NCI-H748 (cell line): Measurements from ENCODE around the gene WDR7.

Experiments used
- DNase-seq: peaks from one replicate; lab custom pipeline; 2025; ENCODE audit not compliant: unreplicated experiment; lab: John Stamatoyannopoulos, UW

WDR7 gene

DNA sequence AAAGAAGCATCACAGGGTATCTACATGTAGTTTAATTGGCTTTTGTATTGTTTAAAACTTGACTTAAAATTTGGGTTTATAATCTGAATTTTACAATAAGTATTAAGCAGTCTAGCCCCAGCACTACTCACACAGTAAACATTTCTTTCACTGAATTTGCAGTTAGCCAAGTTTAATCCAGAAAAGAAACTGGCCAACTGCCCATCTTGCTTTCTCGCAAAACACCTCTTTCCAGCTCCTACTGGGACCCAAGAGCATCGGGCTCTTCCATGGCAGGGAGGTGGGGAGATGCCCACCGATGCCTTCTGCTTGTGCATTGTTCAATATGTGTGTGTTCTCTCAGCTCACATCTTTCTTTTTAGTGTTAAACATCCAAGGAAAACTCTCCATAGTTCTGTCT is 283.0 kb downstream of the WDR7 start:
- no peak for DNase-seq

DNA sequence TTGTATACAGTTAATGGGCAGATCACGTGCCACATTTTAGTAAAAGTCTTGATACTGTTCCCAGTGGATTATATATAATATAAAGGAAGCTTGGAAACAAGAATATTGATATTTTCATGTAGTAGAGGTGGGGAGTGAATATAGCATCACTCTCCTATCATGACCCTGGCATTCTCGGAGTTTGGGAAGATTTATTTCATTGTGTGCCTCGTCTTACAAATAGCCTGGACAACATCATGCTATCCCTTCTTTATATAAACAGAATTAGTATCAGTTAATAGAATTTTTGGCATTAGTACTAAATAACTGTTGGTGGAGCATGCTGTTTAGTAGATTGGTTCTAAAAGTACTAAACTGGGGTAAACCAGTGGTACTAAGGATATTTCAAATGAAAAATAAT is 283.7 kb downstream of the WDR7 start:
- DNase-seq: no peak

DNA sequence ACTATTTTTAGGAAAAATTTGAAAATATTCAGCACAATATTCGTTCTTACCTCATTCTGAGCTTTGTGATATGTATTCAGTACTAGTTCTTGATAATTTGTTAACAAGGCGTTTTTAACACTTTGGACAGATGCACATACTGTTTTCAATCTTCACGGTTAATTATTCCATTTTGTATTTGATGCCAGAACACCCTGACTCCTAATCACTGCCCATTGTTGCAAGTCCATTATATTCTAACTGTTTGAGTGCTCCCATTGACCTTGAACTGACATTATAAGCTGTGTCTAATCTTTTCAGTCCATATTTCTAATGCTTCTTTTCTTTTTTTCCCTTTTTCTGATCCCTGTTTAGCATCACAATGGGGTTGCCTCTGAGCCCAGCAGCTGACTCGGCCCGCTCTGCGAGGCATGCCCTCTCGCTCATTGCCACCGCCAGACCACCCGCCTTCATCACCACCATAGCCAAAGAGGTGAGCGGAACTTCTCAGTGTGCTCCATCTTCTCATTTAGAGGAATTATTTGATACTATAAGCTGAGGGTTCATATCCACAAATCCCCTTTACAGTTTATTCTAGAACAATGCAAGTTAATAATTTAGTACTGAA is 284.4 kb downstream of the WDR7 start:
- peak; percentile 30 for DNase-seq

DNA sequence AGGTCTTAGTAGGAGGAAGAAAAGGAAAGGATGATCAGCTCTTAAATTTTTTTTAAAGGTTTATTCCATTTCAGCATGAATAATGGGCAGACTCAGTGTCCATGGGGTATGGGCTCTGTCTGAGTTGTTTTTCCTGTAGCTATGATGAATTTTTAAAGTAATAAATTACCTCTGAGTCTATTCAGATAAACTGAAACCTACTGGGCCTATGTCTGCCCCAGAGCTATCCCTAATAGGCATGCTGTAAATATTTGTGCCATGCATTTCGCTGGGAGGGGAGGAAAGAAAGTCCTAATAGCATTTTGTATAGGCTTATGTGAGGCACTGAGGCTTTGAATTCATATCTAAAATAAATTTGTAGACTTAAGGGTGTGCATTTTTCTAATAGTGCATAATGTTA is 285.3 kb downstream of the WDR7 start:
- no peak for DNase-seq

DNA sequence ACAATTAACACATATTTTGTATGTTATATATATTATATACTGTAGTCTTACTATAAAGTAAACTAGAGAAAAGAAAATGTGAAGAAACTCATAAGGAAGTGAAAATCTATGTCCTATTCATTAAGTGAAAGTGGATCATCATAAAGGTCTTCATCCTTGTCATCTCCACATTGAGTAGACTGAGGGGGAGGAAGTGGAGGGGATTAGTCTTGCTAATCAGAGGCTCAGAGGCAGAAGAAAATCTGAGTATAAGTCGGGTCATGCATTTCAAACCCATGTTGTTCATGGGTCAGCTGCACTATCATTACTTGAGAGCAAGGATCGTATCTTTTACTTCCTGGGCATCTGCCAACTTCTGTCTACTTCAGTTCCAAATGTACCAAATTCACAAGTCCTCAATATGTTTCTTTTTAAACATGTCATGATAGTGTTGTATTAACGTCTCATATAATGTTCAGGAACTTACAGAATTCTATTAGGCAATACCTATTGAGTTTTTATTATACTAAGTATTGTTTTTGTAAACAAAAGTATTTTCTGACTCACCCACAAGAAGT is 286.8 kb downstream of the WDR7 start:
- DNase-seq: no peak

DNA sequence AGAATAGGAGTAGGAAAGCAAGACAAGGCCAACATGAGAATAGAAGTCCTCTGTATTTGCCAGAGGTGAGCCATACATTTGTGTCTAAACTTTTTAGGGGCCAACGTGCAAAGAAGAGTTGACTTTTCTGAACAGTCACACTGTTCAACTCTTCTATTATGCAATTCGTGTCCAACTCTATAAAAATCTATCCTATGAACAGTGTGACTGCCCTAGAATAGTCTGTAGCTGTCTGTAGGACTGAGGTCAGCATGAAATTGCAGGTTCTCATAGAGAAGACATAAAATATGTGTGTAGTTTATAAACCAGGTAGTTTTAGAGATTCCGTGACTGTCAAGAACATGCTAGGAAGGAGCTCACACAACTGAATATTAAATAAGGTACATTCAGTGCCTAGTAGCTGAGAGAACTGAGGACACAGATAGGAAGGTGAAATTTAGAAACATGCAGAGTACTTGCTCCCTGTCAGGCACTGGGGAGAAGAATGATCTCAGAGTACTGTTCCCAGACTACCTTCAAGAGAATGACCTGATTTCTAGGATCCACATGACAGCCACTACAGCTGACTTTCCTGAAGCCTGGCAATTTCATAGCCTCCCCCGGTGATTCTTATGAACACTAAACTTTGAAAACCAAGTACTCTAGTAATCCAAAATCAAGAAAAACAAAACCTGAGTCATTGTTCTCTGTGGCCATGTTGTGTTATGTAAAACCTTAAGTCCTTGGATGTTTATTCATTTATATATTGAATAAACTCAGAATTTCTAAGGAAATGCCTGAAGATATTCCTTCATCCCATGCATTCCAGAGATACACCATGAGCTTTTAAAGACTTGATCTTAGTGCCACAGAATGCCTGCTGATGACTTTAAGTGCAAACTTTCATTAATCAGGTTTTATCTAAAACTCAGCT is 294.3 kb downstream of the WDR7 start:
- DNase-seq: no peak

DNA sequence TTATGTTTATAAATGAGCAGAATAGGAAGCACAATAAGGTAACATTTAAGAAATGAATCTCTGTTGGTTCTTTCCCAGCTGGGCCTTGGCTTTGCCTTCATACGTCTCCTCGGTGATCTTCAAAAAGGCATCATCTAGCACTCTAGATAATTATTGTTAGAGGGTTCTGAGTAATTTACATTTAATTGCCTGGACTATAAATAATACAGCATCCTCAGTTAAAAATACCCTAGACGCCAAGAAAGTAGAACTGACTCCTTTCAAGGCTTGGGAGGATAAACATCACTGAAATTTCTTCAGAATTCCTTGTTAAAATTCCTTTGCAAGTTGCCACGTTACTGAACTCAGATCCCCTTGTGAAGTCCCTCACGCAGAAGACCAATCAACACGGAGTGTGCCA is 296.1 kb downstream of the WDR7 start:
- DNase-seq: no peak

DNA sequence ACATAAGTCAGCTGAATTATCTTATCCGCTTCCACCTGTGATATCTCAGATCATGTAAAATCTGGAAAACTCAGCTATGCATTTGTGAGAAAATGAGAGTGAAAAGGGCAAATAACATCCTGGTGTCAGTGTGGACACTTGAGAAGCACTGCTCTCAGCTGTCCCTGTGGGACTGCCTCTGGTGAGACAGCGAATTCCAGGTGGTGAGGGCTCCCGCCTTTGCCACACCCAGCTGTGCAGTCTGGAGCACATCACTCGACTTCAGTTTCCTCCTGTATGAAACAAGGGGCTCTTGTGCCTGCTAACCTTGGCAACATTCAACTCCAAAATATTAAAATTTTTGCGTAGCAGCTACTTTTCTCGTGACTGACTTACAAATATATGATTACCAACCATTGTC is 300.9 kb downstream of the WDR7 start:
- DNase-seq: peak; percentile 69

DNA sequence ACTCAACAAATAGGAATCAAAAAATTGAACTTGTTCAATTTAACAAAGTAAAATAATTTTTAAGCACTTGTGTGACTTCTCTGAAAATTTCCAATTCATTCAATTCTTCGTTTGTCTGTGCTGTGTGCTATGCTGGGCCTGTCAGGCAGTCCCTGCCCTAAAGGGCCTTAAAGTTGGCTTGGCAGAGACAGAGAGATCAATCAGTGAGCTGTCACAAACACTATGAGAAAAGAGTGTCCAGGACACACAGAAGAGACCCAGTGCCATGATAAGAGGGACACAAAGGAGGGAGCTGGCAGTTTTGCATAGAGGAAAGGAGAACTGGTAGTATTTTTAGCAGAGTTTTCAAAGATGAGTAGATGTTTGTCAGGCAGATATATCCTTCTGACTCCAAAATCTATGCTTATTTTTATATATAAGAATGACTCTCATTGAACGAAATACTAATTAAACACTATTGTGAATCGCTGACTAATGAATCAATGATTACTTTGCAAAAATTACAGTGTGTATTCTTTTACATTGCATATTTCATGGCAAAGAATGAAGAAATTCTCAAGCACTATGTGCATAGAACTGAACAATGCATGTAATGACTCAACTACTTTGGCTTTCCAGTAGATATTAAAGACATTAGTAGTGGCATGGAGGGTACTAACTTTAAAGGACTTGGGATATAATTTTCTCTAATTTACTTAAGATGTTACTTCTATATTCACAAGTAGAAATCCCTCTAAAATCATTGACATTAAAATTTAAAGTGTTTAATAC is 302.5 kb downstream of the WDR7 start:
- no peak for DNase-seq

DNA sequence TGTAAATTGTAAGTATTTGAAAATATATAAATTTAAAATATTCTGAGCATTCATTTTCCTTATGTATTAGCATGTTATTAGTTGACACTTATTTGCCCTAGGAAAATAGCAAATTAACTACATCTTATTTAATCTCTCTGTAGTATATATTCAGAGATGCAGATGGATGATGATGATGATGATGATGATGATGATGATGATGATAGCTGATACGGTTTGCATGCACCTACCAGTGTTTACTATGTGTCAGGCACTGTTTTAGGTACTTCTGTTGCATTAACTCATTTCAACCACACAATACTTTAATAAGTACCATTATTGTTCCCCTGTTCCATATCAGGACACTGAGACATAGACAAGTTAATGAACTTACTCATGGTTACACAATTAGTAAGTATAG is 304.3 kb downstream of the WDR7 start:
- DNase-seq: no peak

DNA sequence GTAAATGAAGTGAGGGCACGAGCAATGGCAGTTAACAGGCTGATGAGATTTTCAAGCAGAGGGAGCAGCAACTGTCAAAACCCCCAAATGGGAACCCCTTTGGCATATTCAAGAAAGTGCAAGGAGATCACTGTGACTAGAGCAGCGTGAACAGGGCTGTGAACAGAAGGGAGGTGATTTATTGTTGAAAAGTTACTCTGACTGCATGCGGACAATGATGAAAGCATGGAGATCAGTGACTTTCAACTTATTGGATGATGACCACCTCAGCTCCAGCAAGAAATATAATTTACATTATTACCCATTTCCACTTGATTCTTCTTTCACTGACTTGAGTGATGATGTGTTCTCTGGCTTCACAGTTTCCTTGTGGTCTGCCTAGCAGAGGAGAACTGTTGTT is 308.0 kb downstream of the WDR7 start:
- no peak for DNase-seq

DNA sequence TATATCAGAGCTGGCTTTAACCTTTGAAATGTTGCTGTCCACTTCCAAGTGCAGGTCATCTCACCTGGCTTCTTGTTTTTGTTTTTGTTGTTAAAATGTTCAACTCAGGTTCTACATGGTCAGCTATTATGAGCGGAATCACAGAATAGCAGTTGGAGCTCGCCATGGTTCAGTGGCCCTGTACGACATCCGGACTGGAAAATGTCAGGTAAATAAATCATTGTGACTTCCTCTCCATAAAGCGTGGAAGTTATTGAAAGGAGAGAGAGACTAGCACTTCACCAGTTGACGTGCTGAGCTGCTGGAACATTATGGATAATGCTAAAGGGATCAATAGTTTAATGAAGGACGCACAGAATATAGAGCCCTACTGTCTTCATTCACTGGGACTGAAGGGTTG is 311.2 kb downstream of the WDR7 start:
- peak; percentile 80 for DNase-seq

DNA sequence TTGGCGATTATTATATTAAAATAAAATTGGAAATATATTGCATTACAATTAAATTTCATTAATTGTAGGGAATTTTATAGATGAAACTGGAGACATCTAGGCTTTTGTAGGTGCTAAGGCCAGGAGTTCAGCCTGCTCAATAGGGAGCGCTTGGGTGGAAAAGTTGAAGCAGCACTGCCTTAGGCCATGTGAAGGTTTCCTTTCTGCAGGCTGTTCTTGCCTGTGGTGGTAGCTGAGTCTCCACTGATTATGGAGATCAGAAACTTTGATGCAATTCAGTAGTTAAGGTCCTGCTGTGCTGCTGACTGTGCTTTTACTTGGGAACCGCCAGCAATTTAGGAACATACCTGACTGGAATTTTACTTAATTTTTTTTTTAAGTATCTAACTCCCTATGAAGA is 315.9 kb downstream of the WDR7 start:
- no peak for DNase-seq

DNA sequence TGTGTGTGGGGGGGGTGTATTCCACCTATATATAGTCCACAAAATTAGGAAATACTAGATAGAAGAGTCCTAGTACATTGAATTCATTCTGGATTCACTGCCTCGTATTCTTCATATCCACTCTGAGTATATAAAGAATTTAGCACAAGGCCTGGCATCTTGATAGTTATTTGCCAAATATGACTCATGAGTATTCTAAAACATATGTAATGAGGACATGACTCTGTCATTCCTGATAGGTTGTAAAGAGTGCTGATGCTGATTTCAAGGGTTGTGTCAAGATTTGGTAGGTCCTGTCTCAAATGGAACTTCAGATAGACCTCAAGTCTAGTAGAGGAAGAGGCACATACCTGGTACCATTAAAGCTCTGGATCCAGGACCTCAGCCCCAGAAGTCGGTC is 322.3 kb downstream of the WDR7 start:
- DNase-seq: no peak

DNA sequence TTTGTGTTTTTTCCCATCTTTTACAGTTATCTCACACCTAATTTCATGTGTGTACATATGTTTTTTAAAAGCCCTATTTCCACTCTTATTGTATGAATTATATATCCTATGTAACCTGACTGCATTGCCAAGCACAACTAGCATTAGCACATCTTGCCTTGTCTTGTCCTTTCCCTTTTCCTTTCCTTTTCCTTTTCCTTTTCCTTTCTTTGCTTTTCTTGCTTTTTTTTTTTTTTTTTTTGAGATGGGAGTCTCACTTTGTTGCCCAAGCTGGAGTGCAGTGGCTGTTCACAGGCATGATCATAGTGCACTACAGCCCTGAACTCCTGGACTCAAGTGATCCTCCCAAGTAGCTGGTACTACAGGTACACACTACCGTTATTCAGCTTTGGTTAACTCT is 323.0 kb downstream of the WDR7 start:
- DNase-seq: no peak

DNA sequence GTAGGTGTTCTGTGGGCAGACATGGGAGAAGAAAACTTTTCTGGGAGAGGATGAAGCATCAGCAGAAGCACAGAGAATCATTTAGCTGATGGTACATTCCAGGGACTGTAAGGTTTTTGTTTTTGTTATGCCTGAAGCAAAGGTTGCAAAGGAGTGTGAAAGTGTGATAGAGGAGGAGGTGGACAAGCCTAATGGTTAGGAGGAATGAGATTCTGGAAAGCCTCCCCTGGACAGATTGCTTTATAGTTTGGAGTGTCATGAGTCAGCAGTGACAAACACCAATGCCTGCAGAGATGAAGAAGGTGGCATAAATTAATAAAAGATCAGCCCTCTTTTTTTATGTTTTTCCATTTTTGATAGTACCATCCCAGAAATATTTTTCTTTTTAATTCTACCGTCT is 324.1 kb downstream of the WDR7 start:
- DNase-seq: no peak

DNA sequence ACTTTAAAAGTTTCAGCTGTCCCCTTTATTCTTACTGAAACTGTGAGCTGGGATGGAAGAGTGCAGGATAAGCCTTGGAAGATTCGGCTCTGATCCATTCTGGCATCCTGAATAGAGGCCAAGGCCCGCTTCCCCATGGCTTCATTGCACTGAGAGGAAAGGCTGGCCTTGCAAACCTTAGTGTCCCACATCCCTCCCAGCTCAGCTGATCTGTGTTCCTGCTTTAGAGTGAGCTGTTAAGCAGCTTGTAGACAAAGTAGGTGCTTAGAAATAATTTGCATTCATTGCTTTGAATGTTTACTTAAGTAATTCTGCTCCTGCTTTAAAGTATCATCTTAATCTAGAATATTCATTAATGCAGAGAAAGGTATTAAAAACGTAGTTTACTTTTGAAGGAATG is 326.1 kb downstream of the WDR7 start:
- no peak for DNase-seq

DNA sequence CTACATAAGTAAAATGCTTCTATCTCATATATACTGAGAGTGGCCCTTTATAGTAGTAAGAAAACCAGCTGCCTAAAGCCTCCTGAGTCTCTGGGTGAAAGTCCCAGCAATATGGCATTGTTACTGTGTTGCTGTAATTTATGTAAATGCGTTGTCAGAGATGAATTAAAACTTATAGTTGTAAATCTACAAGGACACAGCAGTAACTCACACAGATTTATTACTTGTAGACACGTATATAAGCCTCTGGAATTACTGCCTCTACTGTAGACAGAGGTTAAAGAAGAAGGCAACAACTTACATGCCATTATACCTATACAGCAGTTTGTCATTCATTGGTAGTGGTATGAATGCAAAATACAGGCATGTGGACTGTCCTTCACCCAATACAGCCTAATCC is 326.6 kb downstream of the WDR7 start:
- no peak for DNase-seq

DNA sequence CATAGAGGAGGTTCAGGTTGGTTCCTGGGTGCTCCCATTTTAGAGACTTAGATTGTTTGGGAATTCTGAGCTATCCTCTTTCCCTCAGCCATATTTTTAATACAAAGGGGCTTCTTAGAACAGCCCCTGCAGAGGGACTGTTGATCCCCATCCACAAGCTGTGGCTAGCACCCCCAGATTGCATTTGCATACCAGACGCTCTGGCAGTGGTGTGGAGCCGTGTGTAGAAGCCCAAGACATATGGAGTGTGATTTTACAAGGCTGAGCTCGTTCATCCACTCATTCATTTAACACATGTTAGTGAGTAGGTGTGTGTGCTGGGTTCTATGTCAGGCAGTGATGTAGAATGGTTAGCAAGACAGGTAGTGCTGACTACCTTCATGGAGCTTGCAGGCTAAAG is 329.0 kb downstream of the WDR7 start:
- no peak for DNase-seq

DNA sequence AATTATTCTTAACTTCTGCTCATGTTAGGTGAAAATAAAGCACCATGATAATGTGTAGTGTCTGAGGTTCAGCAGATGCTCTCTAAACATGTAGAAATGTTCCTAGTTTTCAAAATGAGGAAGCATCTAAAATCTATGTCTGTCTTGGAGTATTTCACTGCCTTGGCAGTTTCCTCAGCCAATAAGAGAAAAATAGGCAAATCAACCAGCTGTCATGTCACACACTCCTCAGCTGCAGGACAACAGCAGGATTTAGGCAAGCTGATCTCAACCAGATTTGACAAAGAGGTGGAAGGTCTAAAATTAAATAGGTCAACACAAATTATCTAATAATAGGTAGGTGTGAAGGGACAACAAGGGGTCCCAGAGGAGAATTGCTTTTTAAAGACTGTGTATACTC is 331.6 kb downstream of the WDR7 start:
- peak; percentile 42 for DNase-seq

DNA sequence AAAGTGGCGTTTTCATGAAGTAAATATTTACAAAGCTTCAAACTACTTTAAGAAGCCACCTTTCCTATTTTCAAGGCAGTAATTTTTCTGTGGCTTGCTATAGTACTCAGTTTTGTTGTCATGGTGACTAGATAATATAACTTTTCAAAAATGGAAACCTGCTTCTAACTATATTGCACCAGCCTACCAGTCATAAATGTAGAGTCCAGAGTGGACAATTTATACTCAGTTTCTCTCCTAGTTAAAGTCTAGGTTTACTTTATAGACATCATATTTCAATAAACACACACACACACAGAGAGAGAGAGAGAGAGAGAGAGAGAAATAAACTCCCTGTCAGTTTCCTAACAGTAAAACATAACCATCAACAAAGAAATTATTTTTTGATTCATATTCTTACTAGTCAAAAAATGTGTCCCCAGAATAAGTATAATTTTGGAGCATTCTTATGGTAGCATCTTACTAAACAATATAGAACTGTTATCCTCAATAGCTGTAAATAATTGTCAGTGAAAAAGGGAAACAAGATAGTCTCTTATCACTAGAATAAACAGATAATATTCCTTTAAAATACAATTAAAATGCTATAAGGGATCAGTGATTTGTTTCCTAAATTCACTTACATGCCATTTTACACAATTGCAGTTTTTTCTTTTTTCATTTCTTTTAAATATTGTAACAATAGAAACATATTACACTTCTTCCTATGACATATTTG is 332.3 kb downstream of the WDR7 start:
- DNase-seq: no peak
